HCT116 (cell line): Measurements from ENCODE around the gene NPIPB8. TPM values are rescaled to one million over a fixed set of nuclear protein-coding genes. Genes with fewer than 3 reads are reported as not detected.

Experiments used
- ATAC-seq: fragments of 200-7000 bp; cut with Tn5 transposase; 2 replicates; pipeline ENCODE4 v1.9.1; 2020; ENCODE audit warnings: mild to moderate bottlenecking, moderate library complexity
- BruUV-seq: library from RNA; stranded (reverse); fragments of 400-500 nt; replicated peaks from 2 replicates; lab custom pipeline; 2021; lab: Mats Ljungman, UMichigan
- CTCF ChIA-PET: fragments of 300-600 bp; sonication (Branson Sonifier 250); formaldehyde crosslinking; loops from one replicate; lab custom pipeline; 2021; ENCODE audit warnings: antibody characterized with exemption; lab: Charles Lee
- POLR2A ChIA-PET: fragments of 300-600, 350-600 bp; sonication (Branson Sonifier 250); formaldehyde crosslinking; loops from one replicate; lab custom pipeline; 2021; ENCODE audit warnings: antibody characterized with exemption; lab: Charles Lee
- RAD21 ChIA-PET, 2 experiments: fragments of 300-600 bp; sonication (Branson Sonifier 250); formaldehyde crosslinking; loops; one replicate each; lab custom pipeline; 2023; ENCODE audit warnings: low total read pairs in 2 of 2; ENCODE audit not compliant: uncharacterized antibody in 2 of 2, unreplicated experiment in 2 of 2, low non-redundant PET in 1 of 2; lab: Charles Lee
- DNase-seq: peaks from one replicate; pipeline ENCODE4 v3.0.0-alpha.2; 2010; ENCODE audit warnings: low read depth, low spot score
- H2AFZ ChIP-seq: fragments of 200-600 bp; shearing (Covaris generic), sonication (generic); 2 replicates; pipeline ENCODE4 v1.6.1; 2017; ENCODE audit warnings: low read depth, mixed run types, mixed read lengths, antibody characterized with exemption, low read length; ENCODE audit not compliant: poor library complexity, severe bottlenecking
- H3K27ac ChIP-seq: 2 replicates; pipeline ENCODE4 v1.5.1; 2012; ENCODE audit warnings: low read depth, low read length
- H3K27me3 ChIP-seq: fragments of 200-600 bp; sonication (generic); 2 replicates; pipeline ENCODE4 v1.6.1; 2016; ENCODE audit warnings: mixed run types, low read length, mixed read lengths; ENCODE audit not compliant: insufficient read depth
- H3K36me3 ChIP-seq, 2 experiments: fragments of 200-500 bp in 1 of 2; fragments of 200-600 bp in 1 of 2; sonication (Bioruptor generic) in 1 of 2; sonication (generic) in 1 of 2; 2 replicates each; pipeline versions ENCODE4 v1.5.1 to v1.6.1; 2014 to 2016; ENCODE audit warnings: low read length in 2 of 2, inconsistent platforms in 1 of 2, mixed read lengths in 1 of 2, mixed run types in 1 of 2; ENCODE audit not compliant: insufficient read depth in 2 of 2, control insufficient read depth in 1 of 2
- H3K4me1 ChIP-seq, 2 experiments: fragments of 200-600 bp in 1 of 2; sonication (generic) in 1 of 2; 2 replicates each; pipeline versions ENCODE4 v1.5.1 to v1.6.1; 2012 to 2017; ENCODE audit warnings: low read length in 2 of 2, inconsistent platforms in 1 of 2, mild to moderate bottlenecking in 1 of 2, mixed read lengths in 1 of 2, mixed run types in 1 of 2, moderate library complexity in 1 of 2; ENCODE audit not compliant: insufficient read depth in 2 of 2, control insufficient read depth in 1 of 2
- H3K4me2 ChIP-seq: fragments of 200-600 bp; sonication (generic); 2 replicates; pipeline ENCODE4 v1.6.1; 2017; ENCODE audit warnings: mixed run types, low read length, mixed read lengths
- H3K4me3 ChIP-seq, 2 experiments: fragments of 200-600 bp in 1 of 2; sonication (generic) in 1 of 2; replicated peaks in 1 of 2; 2 replicates each; pipeline ENCODE4 v1.5.1; 2011 to 2016; ENCODE audit warnings: low read length in 2 of 2, control low read depth in 1 of 2, low read depth in 1 of 2, mild to moderate bottlenecking in 1 of 2, mixed read lengths in 1 of 2, mixed run types in 1 of 2
- H3K79me2 ChIP-seq: fragments of 200-600 bp; sonication (generic); 2 replicates; pipeline ENCODE4 v1.6.1; 2017; ENCODE audit warnings: mild to moderate bottlenecking, mixed run types, low read length, moderate library complexity, mixed read lengths; ENCODE audit not compliant: insufficient read depth
- H3K9ac ChIP-seq: fragments of 200-600 bp; sonication (generic); 2 replicates; pipeline ENCODE4 v1.6.1; 2016; ENCODE audit warnings: low read length, mixed read lengths
- H3K9me2 ChIP-seq: fragments of 200-600 bp; sonication (generic), shearing (Covaris generic); 2 replicates; pipeline ENCODE4 v1.6.1; 2017; ENCODE audit warnings: mixed run types, mild to moderate bottlenecking, moderate library complexity; ENCODE audit not compliant: insufficient read depth
- H3K9me3 ChIP-seq, 2 experiments: fragments of 200-500 bp in 1 of 2; fragments of 200-600 bp in 1 of 2; sonication (Bioruptor generic) in 1 of 2; sonication (generic) in 1 of 2; 2 replicates each; pipeline ENCODE4 v1.6.1; 2014 to 2017; ENCODE audit warnings: low read length in 2 of 2, mixed read lengths in 2 of 2, inconsistent platforms in 1 of 2, low read depth in 1 of 2, mild to moderate bottlenecking in 1 of 2, mixed run types in 1 of 2, moderate library complexity in 1 of 2; ENCODE audit not compliant: control insufficient read depth in 1 of 2, insufficient read depth in 1 of 2
- H4K20me1 ChIP-seq: fragments of 200-600 bp; sonication (generic), shearing (Covaris generic); 2 replicates; pipeline ENCODE4 v1.6.1; 2017; ENCODE audit warnings: mixed run types, mild to moderate bottlenecking, moderate library complexity; ENCODE audit not compliant: insufficient read depth
- CEBPB ChIP-seq: IDR thresholded peaks from 2 replicates; pipeline ENCODE4 v1.6.1; 2012; ENCODE audit warnings: low read depth
- EZH2phosphoT487 ChIP-seq: fragments of 200-600 bp; IDR thresholded peaks from 2 replicates; pipeline ENCODE4 v1.6.1; 2018; ENCODE audit warnings: antibody characterized with exemption, borderline replicate concordance
- FOSL1 ChIP-seq: IDR thresholded peaks from 2 replicates; pipeline ENCODE4 v1.6.1; 2012; ENCODE audit warnings: low read depth
- POLR2AphosphoS5 ChIP-seq: IDR thresholded peaks from 2 replicates; pipeline ENCODE4 v1.6.1; 2011; ENCODE audit warnings: mild to moderate bottlenecking, low read depth, low read length, moderate library complexity
- RAD21 ChIP-seq: IDR thresholded peaks from 2 replicates; pipeline ENCODE4 v1.6.1; 2012; ENCODE audit warnings: low read depth, mild to moderate bottlenecking
- SIN3A ChIP-seq: IDR thresholded peaks from 2 replicates; pipeline ENCODE4 v1.6.1; 2012; ENCODE audit warnings: low read depth
- SP1 ChIP-seq: IDR thresholded peaks from 2 replicates; pipeline ENCODE4 v1.6.1; 2012; ENCODE audit warnings: low read depth
- SRF ChIP-seq: IDR thresholded peaks from 2 replicates; pipeline ENCODE4 v1.6.1; 2012; ENCODE audit warnings: low read depth
- YY1 ChIP-seq: IDR thresholded peaks from 2 replicates; pipeline ENCODE4 v1.6.1; 2011; ENCODE audit warnings: low read length, low read depth, moderate library complexity, mild to moderate bottlenecking; ENCODE audit not compliant: insufficient replicate concordance; ENCODE audit errors: extremely low read depth
- intact Hi-C: fragments of 100-400 bp; cut with micrococcal nuclease; formaldehyde crosslinking; loops from 2 replicates; pipeline ENCODE4 v1.10.0; 2022
- total RNA-seq: library from RNA; stranded (reverse); gene quantifications from one replicate; pipeline ENCODE4 v1.2.1, GENCODE V29; 2021; ENCODE audit not compliant: unreplicated experiment
- TF ChIP-seq, protein P1 (sequence below): IDR thresholded peaks from 2 replicates; pipeline ENCODE4 v1.6.1; 2012; ENCODE audit warnings: low read depth
- TF ChIP-seq, protein P2 (sequence below): IDR thresholded peaks from 2 replicates; pipeline ENCODE4 v1.6.1; 2012

Gene NPIPB8
- total RNA-seq, 1 experiment from 2014 or later = 0.79 TPM

DNA sequence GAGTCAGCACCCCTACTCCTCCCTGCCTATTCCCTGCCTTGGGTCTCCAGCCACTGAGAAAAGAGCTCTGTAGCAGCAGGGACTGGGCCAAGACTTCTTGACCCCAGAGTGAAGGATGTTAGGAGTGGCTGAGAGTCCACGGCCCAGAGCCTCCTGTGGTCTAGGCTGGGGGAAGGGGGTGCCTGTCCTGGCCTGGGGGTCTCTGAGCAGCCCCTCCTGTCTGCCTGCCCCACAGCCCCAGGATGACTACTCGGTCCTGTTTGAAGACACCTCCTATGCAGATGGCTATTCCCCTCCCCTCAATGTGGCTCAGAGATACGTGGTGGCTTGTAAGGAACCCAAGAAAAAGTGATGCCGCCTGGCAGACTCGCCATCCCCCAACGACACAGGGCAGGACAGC is 46.5 kb upstream of the NPIPB8 start:
- H2AFZ ChIP-seq = no peak overlapping the region
- peaks cover 0 to 3% of the 10 kb centered on the region in 2 experiments; a peak in 1 of 4 replicates for H3K36me3 ChIP-seq
- no peak overlapping the region for H3K9ac ChIP-seq
- no peak overlapping the region for H3K4me3 ChIP-seq
- H3K4me2 ChIP-seq = no peak overlapping the region
- TF ChIP-seq, protein P1, sequence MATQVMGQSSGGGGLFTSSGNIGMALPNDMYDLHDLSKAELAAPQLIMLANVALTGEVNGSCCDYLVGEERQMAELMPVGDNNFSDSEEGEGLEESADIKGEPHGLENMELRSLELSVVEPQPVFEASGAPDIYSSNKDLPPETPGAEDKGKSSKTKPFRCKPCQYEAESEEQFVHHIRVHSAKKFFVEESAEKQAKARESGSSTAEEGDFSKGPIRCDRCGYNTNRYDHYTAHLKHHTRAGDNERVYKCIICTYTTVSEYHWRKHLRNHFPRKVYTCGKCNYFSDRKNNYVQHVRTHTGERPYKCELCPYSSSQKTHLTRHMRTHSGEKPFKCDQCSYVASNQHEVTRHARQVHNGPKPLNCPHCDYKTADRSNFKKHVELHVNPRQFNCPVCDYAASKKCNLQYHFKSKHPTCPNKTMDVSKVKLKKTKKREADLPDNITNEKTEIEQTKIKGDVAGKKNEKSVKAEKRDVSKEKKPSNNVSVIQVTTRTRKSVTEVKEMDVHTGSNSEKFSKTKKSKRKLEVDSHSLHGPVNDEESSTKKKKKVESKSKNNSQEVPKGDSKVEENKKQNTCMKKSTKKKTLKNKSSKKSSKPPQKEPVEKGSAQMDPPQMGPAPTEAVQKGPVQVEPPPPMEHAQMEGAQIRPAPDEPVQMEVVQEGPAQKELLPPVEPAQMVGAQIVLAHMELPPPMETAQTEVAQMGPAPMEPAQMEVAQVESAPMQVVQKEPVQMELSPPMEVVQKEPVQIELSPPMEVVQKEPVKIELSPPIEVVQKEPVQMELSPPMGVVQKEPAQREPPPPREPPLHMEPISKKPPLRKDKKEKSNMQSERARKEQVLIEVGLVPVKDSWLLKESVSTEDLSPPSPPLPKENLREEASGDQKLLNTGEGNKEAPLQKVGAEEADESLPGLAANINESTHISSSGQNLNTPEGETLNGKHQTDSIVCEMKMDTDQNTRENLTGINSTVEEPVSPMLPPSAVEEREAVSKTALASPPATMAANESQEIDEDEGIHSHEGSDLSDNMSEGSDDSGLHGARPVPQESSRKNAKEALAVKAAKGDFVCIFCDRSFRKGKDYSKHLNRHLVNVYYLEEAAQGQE = no peak
- no peak for TF ChIP-seq POLR2AphosphoS5
- no peak for TF ChIP-seq RAD21
- no peak for TF ChIP-seq YY1
- TF ChIP-seq SRF = no peak
- TF ChIP-seq SIN3A = no peak
- no peak for TF ChIP-seq EZH2phosphoT487
- TF ChIP-seq FOSL1 = no peak
- TF ChIP-seq, protein P2, sequence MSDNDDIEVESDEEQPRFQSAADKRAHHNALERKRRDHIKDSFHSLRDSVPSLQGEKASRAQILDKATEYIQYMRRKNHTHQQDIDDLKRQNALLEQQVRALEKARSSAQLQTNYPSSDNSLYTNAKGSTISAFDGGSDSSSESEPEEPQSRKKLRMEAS = no peak
- TF ChIP-seq SP1 = no peak
- no peak for TF ChIP-seq CEBPB
- H3K27ac ChIP-seq = no peak overlapping the region
- DNase-seq (no peak), ATAC-seq (no peak)
- no peaks in the 10 kb centered on the region for H3K9me2 ChIP-seq
- intact Hi-C loops = no loop called here
- no peaks in the 10 kb centered on the region for H4K20me1 ChIP-seq
- BruUV-seq = no TSS peak
- POLR2A ChIA-PET = no interaction called here
- H3K27me3 ChIP-seq = no peaks in the 10 kb centered on the region
- CTCF ChIA-PET = no interaction called here
- H3K9me3 ChIP-seq = no peaks in the 10 kb centered on the region
- peaks cover 3 to 12% of the 10 kb centered on the region in 2 experiments for H3K4me1 ChIP-seq
- H3K79me2 ChIP-seq = no peaks in the 10 kb centered on the region
- RAD21 ChIA-PET = no interaction called here
